Fibroblast of lung (primary cell): ENCODE data around the gene DCUN1D2. TPM values are rescaled to one million over a fixed set of nuclear protein-coding genes. Genes with fewer than 3 reads are reported as not detected.

Experiments
- DNase-seq, 2 donors: peaks; one replicate each; pipeline versions ENCODE4 v3.0.0 to v3.0.0-alpha.2; 2010; ENCODE audit warnings: low read depth in 2 of 2
- H2AFZ ChIP-seq: 2 replicates; pipeline ENCODE4 v1.5.1; 2012; ENCODE audit warnings: low read length, control low read depth, inconsistent platforms
- H3K27ac ChIP-seq: 2 replicates; pipeline ENCODE4 v1.5.1; 2011; ENCODE audit warnings: low read length, control low read depth; ENCODE audit not compliant: insufficient read depth
- H3K27me3 ChIP-seq: 2 replicates; pipeline ENCODE4 v1.5.1; 2011; ENCODE audit warnings: mild to moderate bottlenecking, low read length; ENCODE audit not compliant: control insufficient read depth, insufficient read depth
- H3K36me3 ChIP-seq: 2 replicates; pipeline ENCODE4 v1.5.1; 2011; ENCODE audit warnings: low read length; ENCODE audit not compliant: control insufficient read depth, insufficient read depth
- H3K4me1 ChIP-seq: 2 replicates; pipeline ENCODE4 v1.5.1; 2011; ENCODE audit warnings: low read length; ENCODE audit not compliant: control insufficient read depth, insufficient read depth; ENCODE audit errors: extremely low read depth
- H3K4me2 ChIP-seq: 2 replicates; pipeline ENCODE4 v1.5.1; 2011; ENCODE audit warnings: low read length, control low read depth; ENCODE audit not compliant: insufficient read depth; ENCODE audit errors: extremely low read depth
- H3K4me3 ChIP-seq, 4 experiments: fragments of 200-600 bp in 1 of 4; sonication (generic) in 1 of 4; replicated peaks in 1 of 4; 2 replicates each; pipeline ENCODE4 v1.5.1; 2011 to 2016; ENCODE audit warnings: low read length in 4 of 4, low read depth in 3 of 4, mild to moderate bottlenecking in 3 of 4, control low read depth in 2 of 4, inconsistent platforms in 1 of 4, mixed read lengths in 1 of 4; ENCODE audit not compliant: insufficient read depth in 1 of 4; ENCODE audit errors: control extremely low read depth in 1 of 4
- H3K79me2 ChIP-seq: 2 replicates; pipeline ENCODE4 v1.5.1; 2012; ENCODE audit warnings: mild to moderate bottlenecking, low read length, inconsistent platforms; ENCODE audit not compliant: control insufficient read depth, insufficient read depth
- H3K9ac ChIP-seq: 2 replicates; pipeline ENCODE4 v1.5.1; 2011; ENCODE audit warnings: mild to moderate bottlenecking, low read length, control low read depth; ENCODE audit not compliant: insufficient read depth
- H3K9me3 ChIP-seq: 2 replicates; pipeline ENCODE4 v1.5.1; 2012; ENCODE audit warnings: low read depth, low read length; ENCODE audit not compliant: control insufficient read depth, insufficient read depth
- H4K20me1 ChIP-seq: 2 replicates; pipeline ENCODE4 v1.5.1; 2011; ENCODE audit warnings: low read length; ENCODE audit not compliant: control insufficient read depth, insufficient read depth; ENCODE audit errors: extremely low read depth
- EZH2 ChIP-seq: IDR thresholded peaks from 2 replicates; pipeline ENCODE4 v1.5.1; 2012; ENCODE audit warnings: low read length, control low read depth, mild to moderate bottlenecking; ENCODE audit errors: missing control alignments
- polyA plus RNA-seq, 2 donors: library from polyadenylated mRNA; depleted of rRNA in 1 of 2; stranded (reverse) in 1 of 2; unstranded in 1 of 2; fragments of >200 nt; gene quantifications; 2 replicates each; pipeline ENCODE4 v1.2.1, GENCODE V29; 2011 to 2012; ENCODE audit warnings: missing spikeins in 1 of 2
- total RNA-seq: library from RNA; depleted of rRNA; stranded (reverse); fragments of >200 nt; gene quantifications from 2 replicates; pipeline ENCODE4 v1.2.1, GENCODE V29; 2014
- TF ChIP-seq, protein P1 (sequence below), 2 donors: IDR thresholded peaks in 1 of 2; conservative IDR thresholded peaks in 1 of 2; 1 replicate in 1 of 2; 2 replicates in 1 of 2; pipeline ENCODE4 v1.5.1; 2011 to 2012; ENCODE audit warnings: low read length in 2 of 2, control low read depth in 1 of 2, inconsistent platforms in 1 of 2, low read depth in 1 of 2, mild to moderate bottlenecking in 1 of 2

The DCUN1D2 gene
- total and polyA plus RNA-seq, 2 donors (not counting 1 experiment from before 2014, with no cell fraction given): 10.7 to 11.6 TPM

DNA sequence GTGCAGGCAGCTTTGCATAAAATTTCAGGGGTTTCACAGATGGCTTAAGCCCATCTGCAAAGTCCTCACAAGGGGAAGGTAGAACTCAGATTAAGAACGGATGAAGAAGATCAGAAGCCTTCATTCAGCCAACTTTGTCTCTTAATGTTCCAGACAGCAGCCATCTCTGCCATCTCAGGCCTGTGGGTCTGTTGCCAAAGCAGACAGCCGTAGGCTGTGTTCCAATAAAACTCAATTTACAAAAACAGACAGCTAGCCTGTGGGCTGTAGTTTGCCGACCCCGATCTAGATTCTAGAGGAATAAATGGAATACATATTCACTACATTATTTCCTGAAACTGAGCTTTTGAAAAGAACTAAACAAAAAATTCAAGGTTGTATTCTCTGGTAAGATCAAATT is 3.8 kb downstream of the DCUN1D2 start:
- Histone ChIP-seq H3K27ac (no peak overlapping the region), H2AFZ (no peak overlapping the region), H3K36me3 (peaks cover 2% of the 10 kb centered on the region), H3K9me3 (no peaks in the 10 kb centered on the region), H4K20me1 (peaks cover 2% of the 10 kb centered on the region), H3K4me2 (no peak overlapping the region), H3K27me3 (no peaks in the 10 kb centered on the region), H3K79me2 (peaks cover 68% of the 10 kb centered on the region), H3K4me1 (peaks cover 7% of the 10 kb centered on the region), H3K9ac (no peak overlapping the region), H3K4me3 (no peak overlapping the region)
- no peak for DNase-seq
- TF ChIP-seq, protein P1, sequence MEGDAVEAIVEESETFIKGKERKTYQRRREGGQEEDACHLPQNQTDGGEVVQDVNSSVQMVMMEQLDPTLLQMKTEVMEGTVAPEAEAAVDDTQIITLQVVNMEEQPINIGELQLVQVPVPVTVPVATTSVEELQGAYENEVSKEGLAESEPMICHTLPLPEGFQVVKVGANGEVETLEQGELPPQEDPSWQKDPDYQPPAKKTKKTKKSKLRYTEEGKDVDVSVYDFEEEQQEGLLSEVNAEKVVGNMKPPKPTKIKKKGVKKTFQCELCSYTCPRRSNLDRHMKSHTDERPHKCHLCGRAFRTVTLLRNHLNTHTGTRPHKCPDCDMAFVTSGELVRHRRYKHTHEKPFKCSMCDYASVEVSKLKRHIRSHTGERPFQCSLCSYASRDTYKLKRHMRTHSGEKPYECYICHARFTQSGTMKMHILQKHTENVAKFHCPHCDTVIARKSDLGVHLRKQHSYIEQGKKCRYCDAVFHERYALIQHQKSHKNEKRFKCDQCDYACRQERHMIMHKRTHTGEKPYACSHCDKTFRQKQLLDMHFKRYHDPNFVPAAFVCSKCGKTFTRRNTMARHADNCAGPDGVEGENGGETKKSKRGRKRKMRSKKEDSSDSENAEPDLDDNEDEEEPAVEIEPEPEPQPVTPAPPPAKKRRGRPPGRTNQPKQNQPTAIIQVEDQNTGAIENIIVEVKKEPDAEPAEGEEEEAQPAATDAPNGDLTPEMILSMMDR (conservative IDR thresholded peaks at IDR 0.05 in 1 of 2, IDR thresholded peaks at IDR 0.05 in 1 of 2; ENCODE audit: low read depth in 1 of 2, low read length in 2 of 2): no peak
- no peak for TF ChIP-seq EZH2

DNA sequence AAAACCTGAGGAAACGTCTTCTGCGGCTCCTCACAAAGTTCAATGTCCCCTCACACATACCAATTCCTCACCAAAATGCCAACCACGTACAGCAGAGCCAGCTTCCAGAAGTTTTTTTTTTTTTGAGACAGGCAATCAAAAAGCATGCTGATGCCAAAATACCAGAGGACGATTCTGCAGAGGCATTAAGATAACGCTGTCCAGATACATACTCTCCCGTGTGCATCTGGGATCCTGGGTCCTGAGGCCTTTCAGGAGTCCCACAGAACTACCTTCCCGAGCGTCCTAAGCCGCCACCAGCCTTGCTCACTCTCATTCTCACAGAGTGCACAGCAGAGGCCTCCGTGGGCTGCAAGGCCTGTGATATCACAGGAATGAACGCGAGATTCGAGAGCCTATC is 5.0 kb downstream of the DCUN1D2 start:
- no peak overlapping the region for H3K4me3 ChIP-seq
- peaks cover 7% of the 10 kb centered on the region for H3K4me1 ChIP-seq
- peaks cover 2% of the 10 kb centered on the region for H3K36me3 ChIP-seq
- H3K27me3 ChIP-seq: no peaks in the 10 kb centered on the region
- H3K79me2 ChIP-seq: peaks cover 60% of the 10 kb centered on the region
- no peaks in the 10 kb centered on the region for H3K9me3 ChIP-seq
- DNase-seq: no peak
- no peak for TF ChIP-seq EZH2
- TF ChIP-seq, protein P1 (conservative IDR thresholded peaks at IDR 0.05 in 1 of 2, IDR thresholded peaks at IDR 0.05 in 1 of 2; ENCODE audit: low read depth in 1 of 2, low read length in 2 of 2): no peak
- H3K4me2 ChIP-seq: no peak overlapping the region
- H2AFZ ChIP-seq: no peak overlapping the region
- H3K27ac ChIP-seq: no peak overlapping the region
- H4K20me1 ChIP-seq: peaks cover 2% of the 10 kb centered on the region
- no peak overlapping the region for H3K9ac ChIP-seq

GRCh38 chr13:113483504-113484293 is 6.8 kb downstream of the DCUN1D2 start:
- Histone ChIP-seq H3K9me3 (no peaks in the 10 kb centered on the region), H3K4me1 (peaks cover 3% of the 10 kb centered on the region), H3K9ac (no peak overlapping the region), H2AFZ (no peak overlapping the region), H3K36me3 (peaks cover 5% of the 10 kb centered on the region), H3K79me2 (peaks cover 47% of the 10 kb centered on the region), H4K20me1 (peaks cover 2% of the 10 kb centered on the region), H3K27me3 (no peaks in the 10 kb centered on the region), H3K27ac (no peak overlapping the region), H3K4me2 (no peak overlapping the region), H3K4me3 (no peak overlapping the region)
- no peak for DNase-seq
- TF ChIP-seq EZH2: no peak
- TF ChIP-seq, protein P1 (conservative IDR thresholded peaks at IDR 0.05 in 1 of 2, IDR thresholded peaks at IDR 0.05 in 1 of 2; ENCODE audit: low read depth in 1 of 2, low read length in 2 of 2): no peak
